Measurements from ENCODE around the gene CAPZB. TPM values are rescaled to one million over a fixed set of nuclear protein-coding genes. Genes with fewer than 3 reads are reported as not detected.

CAPZB gene
- total and polyA plus RNA-seq, 2 donors (not counting 3 experiments of a cell fraction or from before 2014, with no cell fraction given), result 196 to 347 TPM

DNA sequence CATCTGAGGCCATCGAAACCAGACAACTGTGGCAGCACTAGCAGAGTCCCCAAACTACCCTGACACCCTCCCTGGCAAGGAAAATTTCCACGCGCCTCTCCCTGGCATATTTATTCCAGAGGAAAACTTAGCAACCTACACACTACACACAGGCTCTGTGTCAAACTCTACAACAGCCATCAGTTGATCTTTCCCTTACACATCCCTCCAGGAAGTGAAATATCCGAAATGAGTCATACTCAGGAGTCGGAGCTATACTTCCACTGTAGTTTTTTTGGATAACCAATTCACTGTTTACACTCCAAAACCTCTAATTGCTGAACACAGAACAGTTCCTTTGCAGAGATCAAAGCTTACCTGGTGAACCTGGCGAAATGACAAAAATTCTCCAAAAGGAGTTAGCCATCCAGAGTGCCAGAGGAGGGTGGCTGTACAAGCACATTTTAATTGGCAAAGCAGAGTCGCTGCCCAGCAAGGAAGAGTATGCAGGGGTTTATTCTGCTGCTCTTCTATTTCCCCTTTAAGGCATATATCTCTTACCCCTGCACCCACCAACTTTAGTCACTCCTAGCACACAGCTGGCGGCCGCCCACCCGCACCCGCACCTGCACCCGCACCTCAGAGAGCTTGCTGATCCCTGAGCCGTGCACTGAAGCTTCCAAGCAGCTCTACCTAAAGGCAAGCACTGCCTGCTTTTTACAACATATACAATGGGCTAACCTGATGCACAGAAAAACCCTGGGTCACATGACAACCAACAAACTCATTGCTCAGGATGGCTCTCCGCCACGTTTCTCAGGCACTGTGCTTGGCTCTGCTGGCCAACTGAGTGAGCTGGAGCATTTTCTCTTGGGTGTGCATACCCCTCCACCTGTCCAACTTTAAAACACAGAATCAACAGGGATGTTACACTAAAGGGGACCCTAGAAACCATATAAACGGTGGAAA is 54.9 kb downstream of the CAPZB start:
- FAIRE-seq, result peak; percentile 74
- Histone ChIP-seq H4K20me1 (replicated peaks; ENCODE audit: control insufficient read depth, extremely low read depth, insufficient read depth, low read length) (peaks cover 2% of the 10 kb centered on the region), H3K27ac (ENCODE audit: insufficient read depth, low read depth, low read length) (peak overlapping the region; percentile 19), H3K4me2 (ENCODE audit: insufficient read depth, low read length) (peak overlapping the region; percentile 41), H3K79me2 (ENCODE audit: control insufficient read depth, insufficient read depth, low read length) (peaks cover 90% of the 10 kb centered on the region), H3K9me3 (replicated peaks; ENCODE audit: control insufficient read depth, insufficient read depth, low read length) (no peaks in the 10 kb centered on the region), H3K36me3 (ENCODE audit: control insufficient read depth in 2 of 2, extremely low read depth in 1 of 2, insufficient read depth in 2 of 2, low read length in 2 of 2) (peaks cover 2 to 3% of the 10 kb centered on the region in 2 experiments), H3K4me3 (replicated peaks in 1 of 3; ENCODE audit: insufficient read depth in 1 of 3, low read depth in 1 of 3, low read length in 3 of 3) (no peak overlapping the region), H3K9me1 (replicated peaks; ENCODE audit: control insufficient read depth, extremely low read depth, insufficient read depth, low read length) (no peaks in the 10 kb centered on the region), H3K4me1 (ENCODE audit: control insufficient read depth, extremely low read depth, insufficient read depth, low read length) (peaks cover 19% of the 10 kb centered on the region), H2AFZ (ENCODE audit: low read depth, low read length) (no peak overlapping the region), H3K27me3 (ENCODE audit: control insufficient read depth in 2 of 2, insufficient read depth in 2 of 2, low read length in 2 of 2) (no peaks in the 10 kb centered on the region), H3K9ac (replicated peaks; ENCODE audit: extremely low read depth, insufficient read depth, low read length) (no peak overlapping the region)
- peak; percentile 85 for DNase-seq (ENCODE audit: low read depth, low spot score)
- ChIA-PET CTCF (interaction anchor here (0.5 to 1.5 kb wide), 10 partner anchors 9 to 223 kb away, joined by 3 to 7 read pairs (median 3); no protein-coding TSS in a partner anchor), POLR2A (no interaction called here)
- no TSS peak for BruUV-seq (replicated peaks)
- dilution Hi-C loops (cut with MboI; ENCODE audit: extremely low pct_ligation_motif_present, low sequenced_read_pairs) (no loop called here), intact Hi-C loops (cut with micrococcal nuclease) (no loop called here)
- TF ChIP-seq CTCF (IDR thresholded peaks at IDR 0.05; ENCODE audit: extremely low read depth in 1 of 2, insufficient read depth in 1 of 2, low read depth in 1 of 2, low read length in 2 of 2) (no peak), JUN (IDR thresholded peaks at IDR 0.05; ENCODE audit: borderline replicate concordance, insufficient read depth, insufficient read length, low read depth) (peak; percentile 95), GATA2 (IDR thresholded peaks at IDR 0.05; ENCODE audit: insufficient read depth, insufficient read length, low read depth, low read length) (peak; percentile 63), FOS (IDR thresholded peaks at IDR 0.05; ENCODE audit: borderline replicate concordance, insufficient read depth, low read length) (peak; percentile 88)
